HG02884 (cell line): ENCODE data around the gene PTPRM.

Source experiments
- ATAC-seq: cut with Tn5 transposase; IDR thresholded peaks from one replicate; pipeline ENCODE4 v1.9.1; 2021; ENCODE audit warnings: mild to moderate bottlenecking, moderate library complexity; ENCODE audit not compliant: unreplicated experiment

PTPRM gene

GRCh38 chr18:8080092-8080491, 513.0 kb downstream of the PTPRM start:
- no peak for ATAC-seq

- no peak for ATAC-seq
These were observed 514.2 kb downstream of the PTPRM start for GRCh38 chr18:8081267-8081666.

GRCh38 chr18:8081872-8082553, 514.9 kb downstream of the PTPRM start:
- ATAC-seq = no peak

GRCh38 chr18:8084160-8084559, 517.0 kb downstream of the PTPRM start:
- ATAC-seq = no peak

- ATAC-seq = no peak
These were observed 521.5 kb downstream of the PTPRM start for GRCh38 chr18:8088626-8089025.

GRCh38 chr18:8091035-8091434, 523.9 kb downstream of the PTPRM start:
- ATAC-seq = no peak

GRCh38 chr18:8095947-8096570, 528.9 kb downstream of the PTPRM start:
- ATAC-seq = no peak

GRCh38 chr18:8097399-8097798, 530.3 kb downstream of the PTPRM start:
- ATAC-seq = no peak

GRCh38 chr18:8097927-8098326, 530.8 kb downstream of the PTPRM start:
- no peak for ATAC-seq

- no peak for ATAC-seq
These were observed 539.5 kb downstream of the PTPRM start for GRCh38 chr18:8106603-8107002.

- ATAC-seq = no peak
These were observed 540.3 kb downstream of the PTPRM start for GRCh38 chr18:8107426-8107825.

GRCh38 chr18:8114480-8114879, 547.4 kb downstream of the PTPRM start:
- ATAC-seq = no peak

GRCh38 chr18:8116341-8117005, 549.4 kb downstream of the PTPRM start:
- no peak for ATAC-seq

GRCh38 chr18:8117006-8117371, 549.9 kb downstream of the PTPRM start:
- no peak for ATAC-seq

- no peak for ATAC-seq
These were observed 554.0 kb downstream of the PTPRM start for GRCh38 chr18:8121101-8121500.

GRCh38 chr18:8121942-8122480, 554.9 kb downstream of the PTPRM start:
- no peak for ATAC-seq

GRCh38 chr18:8124232-8125146, 557.4 kb downstream of the PTPRM start:
- no peak for ATAC-seq

GRCh38 chr18:8130096-8130495, 563.0 kb downstream of the PTPRM start:
- ATAC-seq = no peak

GRCh38 chr18:8133032-8133431, 565.9 kb downstream of the PTPRM start:
- no peak for ATAC-seq

GRCh38 chr18:8133888-8134287, 566.8 kb downstream of the PTPRM start:
- no peak for ATAC-seq

- ATAC-seq = no peak
These were observed 572.0 kb downstream of the PTPRM start for GRCh38 chr18:8139127-8139527.
